ENCODE data around the gene POLD1.
"Not testable (repeated sequence)": the region's sequence is repeated elsewhere in the genome, so short reads cannot be mapped to it uniquely, and the experiment has no call there.

DNA sequence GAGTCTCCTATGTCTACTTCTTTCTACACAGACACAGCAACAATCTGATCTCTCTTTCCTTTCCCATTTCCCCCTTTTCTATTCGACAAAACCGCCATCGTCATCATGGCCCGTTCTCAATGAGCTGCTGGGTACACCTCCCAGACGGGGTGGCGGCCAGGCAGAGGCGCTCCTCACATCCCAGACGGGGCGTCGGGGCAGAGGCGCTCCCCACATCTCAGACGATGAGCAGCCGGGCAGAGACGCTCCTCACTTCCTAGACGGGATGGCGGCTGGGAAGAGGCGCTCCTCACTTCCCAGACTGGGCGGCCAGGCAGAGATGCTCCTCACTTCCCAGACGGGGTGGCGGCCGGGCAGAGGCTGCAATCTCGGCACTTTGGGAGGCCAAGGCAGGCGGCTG, 6.8 kb downstream of the POLD1 start:
- TF ChIP-seq, protein P1, sequence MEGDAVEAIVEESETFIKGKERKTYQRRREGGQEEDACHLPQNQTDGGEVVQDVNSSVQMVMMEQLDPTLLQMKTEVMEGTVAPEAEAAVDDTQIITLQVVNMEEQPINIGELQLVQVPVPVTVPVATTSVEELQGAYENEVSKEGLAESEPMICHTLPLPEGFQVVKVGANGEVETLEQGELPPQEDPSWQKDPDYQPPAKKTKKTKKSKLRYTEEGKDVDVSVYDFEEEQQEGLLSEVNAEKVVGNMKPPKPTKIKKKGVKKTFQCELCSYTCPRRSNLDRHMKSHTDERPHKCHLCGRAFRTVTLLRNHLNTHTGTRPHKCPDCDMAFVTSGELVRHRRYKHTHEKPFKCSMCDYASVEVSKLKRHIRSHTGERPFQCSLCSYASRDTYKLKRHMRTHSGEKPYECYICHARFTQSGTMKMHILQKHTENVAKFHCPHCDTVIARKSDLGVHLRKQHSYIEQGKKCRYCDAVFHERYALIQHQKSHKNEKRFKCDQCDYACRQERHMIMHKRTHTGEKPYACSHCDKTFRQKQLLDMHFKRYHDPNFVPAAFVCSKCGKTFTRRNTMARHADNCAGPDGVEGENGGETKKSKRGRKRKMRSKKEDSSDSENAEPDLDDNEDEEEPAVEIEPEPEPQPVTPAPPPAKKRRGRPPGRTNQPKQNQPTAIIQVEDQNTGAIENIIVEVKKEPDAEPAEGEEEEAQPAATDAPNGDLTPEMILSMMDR (conservative IDR thresholded peaks at IDR 0.05 in 1 of 2, IDR thresholded peaks at IDR 0.05 in 1 of 2; ENCODE audit: extremely low read depth in 1 of 2, insufficient read depth in 1 of 2, low read depth in 1 of 2, low read length in 2 of 2): not testable (repeated sequence)
- TF ChIP-seq EZH2 (IDR thresholded peaks at IDR 0.05; ENCODE audit: borderline replicate concordance, low read length): not testable (repeated sequence)

Measured in mammary epithelial cell (primary cell).